SU-DHL-6 (cell line): ENCODE results near the gene TNFRSF19.

Experiments used
- CTCF ChIP-seq: fragments of 200-600 bp; sonication (generic); IDR thresholded peaks from one replicate; pipeline ENCODE4 v1.5.1; 2017; ENCODE audit warnings: antibody characterized with exemption, mild to moderate bottlenecking, low read length, moderate library complexity; ENCODE audit not compliant: insufficient read depth, poor library complexity, severe bottlenecking
- EZH2phosphoT487 ChIP-seq: fragments of 200-600 bp; sonication (generic), shearing (Covaris generic); conservative IDR thresholded peaks from 2 replicates; pipeline ENCODE4 v1.6.1; 2018; ENCODE audit warnings: mild to moderate bottlenecking, antibody characterized with exemption, low read length, moderate library complexity, mixed read lengths

GRCh38 chr13:23636360-23636759 is 66.1 kb downstream of the TNFRSF19 start:
- TF ChIP-seq CTCF (no peak), EZH2phosphoT487 (no peak)
